GM18508 (cell line): ENCODE data around the gene KRTAP19-1.
"Not testable (repeated sequence)": the region's sequence is repeated elsewhere in the genome, so short reads cannot be mapped to it uniquely, and the experiment has no call there.

Experiments used
- ATAC-seq: cut with Tn5 transposase; IDR thresholded peaks from one replicate; pipeline ENCODE4 v1.9.1; 2021; ENCODE audit warnings: moderate number of reproducible peaks; ENCODE audit not compliant: insufficient read depth, unreplicated experiment

KRTAP19-1 gene

GRCh38 chr21:30480145-30480544, at the start of gene KRTAP19-1:
TSS of gene KRTAP19-1 (minus strand) at chr21:30480367. CDS start at chr21:30480317, 50 bp downstream.
- no peak for ATAC-seq

GRCh38 chr21:30518876-30519275, 38.7 kb upstream of the KRTAP19-1 start:
- no peak for ATAC-seq

GRCh38 chr21:30515681-30516080, 35.5 kb upstream of the KRTAP19-1 start:
- no peak for ATAC-seq

GRCh38 chr21:30505621-30506205, 25.5 kb upstream of the KRTAP19-1 start:
- ATAC-seq: not testable (repeated sequence)

- no peak for ATAC-seq
Measured at GRCh38 chr21:30502041-30502440, 21.9 kb upstream of the KRTAP19-1 start, which contains the start of gene KRTAP19-5. TSS of gene KRTAP19-5 (minus strand) at chr21:30502141. CDS start at chr21:30502090, 51 bp downstream.

- no peak for ATAC-seq
Measured at GRCh38 chr21:30497065-30497464, 16.9 kb upstream of the KRTAP19-1 start, which contains the start of gene KRTAP19-4. TSS of gene KRTAP19-4 (minus strand) at chr21:30497165. CDS start at chr21:30497110, 55 bp downstream.

GRCh38 chr21:30491963-30492428, 11.8 kb upstream of the KRTAP19-1 start, which contains the start of gene KRTAP19-3:
TSS of gene KRTAP19-3 (minus strand) at chr21:30492013. CDS start at chr21:30491957, 56 bp downstream.
- no peak for ATAC-seq

GRCh38 chr21:30487336-30487735, 7.2 kb upstream of the KRTAP19-1 start, which contains the start of gene KRTAP19-2:
TSS of gene KRTAP19-2 (minus strand) at chr21:30487436. CDS start at chr21:30487348, 88 bp downstream.
- no peak for ATAC-seq

- no peak for ATAC-seq
Measured at GRCh38 chr21:30486180-30486579, 6.0 kb upstream of the KRTAP19-1 start.

- no peak for ATAC-seq
Measured at GRCh38 chr21:30482130-30482529, 2.0 kb upstream of the KRTAP19-1 start.

GRCh38 chr21:30479259-30479658, 908 bp downstream of the KRTAP19-1 start:
- no peak for ATAC-seq

- no peak for ATAC-seq
Measured at GRCh38 chr21:30478004-30478403, 2.2 kb downstream of the KRTAP19-1 start.

GRCh38 chr21:30468900-30469714, 11.1 kb downstream of the KRTAP19-1 start:
- ATAC-seq: no peak

- no peak for ATAC-seq
Measured at GRCh38 chr21:30463713-30464112, 16.5 kb downstream of the KRTAP19-1 start.

GRCh38 chr21:30448514-30448913, 31.7 kb downstream of the KRTAP19-1 start:
- no peak for ATAC-seq

GRCh38 chr21:30447056-30447455, 33.1 kb downstream of the KRTAP19-1 start:
- ATAC-seq: no peak

GRCh38 chr21:30444204-30444603, 36.0 kb downstream of the KRTAP19-1 start:
- ATAC-seq: no peak

- no peak for ATAC-seq
Measured at GRCh38 chr21:30443226-30443625, 36.9 kb downstream of the KRTAP19-1 start.

- no peak for ATAC-seq
Measured at GRCh38 chr21:30439975-30440374, 40.2 kb downstream of the KRTAP19-1 start, which contains the start of gene KRTAP15-1. TSS of gene KRTAP15-1 (plus strand) at chr21:30440275. CDS start at chr21:30440328, 53 bp downstream.

- no peak for ATAC-seq
Measured at GRCh38 chr21:30437010-30437565, 43.1 kb downstream of the KRTAP19-1 start.
